ENCODE data around the gene INPP5A.

The INPP5A gene

DNA sequence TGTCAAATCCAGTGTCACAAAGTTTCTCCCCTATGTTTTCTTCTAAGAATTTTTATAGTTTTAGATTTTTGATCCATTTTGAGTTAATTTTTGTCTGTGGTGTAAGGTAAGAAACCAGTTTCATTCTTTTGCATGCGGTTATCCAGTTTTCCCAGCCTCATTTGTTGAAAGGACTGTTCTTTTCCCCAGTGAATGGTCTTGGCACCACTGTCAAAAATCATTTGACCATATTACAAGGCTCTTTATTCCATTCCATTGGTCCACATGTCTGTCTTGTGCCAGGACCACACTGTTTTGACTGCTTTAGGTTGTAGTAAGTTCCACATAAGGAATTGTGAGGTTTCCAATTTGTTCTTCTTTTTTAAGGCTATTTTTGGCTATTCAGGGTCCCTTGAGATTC lies 64.0 kb downstream of the INPP5A start:
- DNase-seq = no peak

DNA sequence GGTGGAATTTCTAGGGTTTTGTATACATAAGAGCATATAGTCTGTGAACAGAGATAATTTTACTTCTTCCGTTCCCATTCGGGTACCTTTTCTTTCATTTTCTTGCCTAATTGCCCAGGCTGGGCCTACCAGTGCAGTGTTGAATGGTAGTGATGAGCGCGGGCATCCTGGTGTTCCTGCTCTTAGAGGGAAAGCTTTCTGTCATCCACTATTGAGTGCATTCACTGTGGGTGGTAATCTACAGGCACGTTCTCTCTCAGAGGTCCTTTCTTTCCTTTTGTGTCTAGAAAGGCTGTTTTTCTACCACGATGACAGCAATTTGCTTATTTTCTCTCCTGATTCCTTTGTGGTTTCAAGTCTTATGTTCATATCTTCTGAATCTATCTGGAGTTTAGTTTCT lies 65.0 kb downstream of the INPP5A start:
- no peak for DNase-seq

DNA sequence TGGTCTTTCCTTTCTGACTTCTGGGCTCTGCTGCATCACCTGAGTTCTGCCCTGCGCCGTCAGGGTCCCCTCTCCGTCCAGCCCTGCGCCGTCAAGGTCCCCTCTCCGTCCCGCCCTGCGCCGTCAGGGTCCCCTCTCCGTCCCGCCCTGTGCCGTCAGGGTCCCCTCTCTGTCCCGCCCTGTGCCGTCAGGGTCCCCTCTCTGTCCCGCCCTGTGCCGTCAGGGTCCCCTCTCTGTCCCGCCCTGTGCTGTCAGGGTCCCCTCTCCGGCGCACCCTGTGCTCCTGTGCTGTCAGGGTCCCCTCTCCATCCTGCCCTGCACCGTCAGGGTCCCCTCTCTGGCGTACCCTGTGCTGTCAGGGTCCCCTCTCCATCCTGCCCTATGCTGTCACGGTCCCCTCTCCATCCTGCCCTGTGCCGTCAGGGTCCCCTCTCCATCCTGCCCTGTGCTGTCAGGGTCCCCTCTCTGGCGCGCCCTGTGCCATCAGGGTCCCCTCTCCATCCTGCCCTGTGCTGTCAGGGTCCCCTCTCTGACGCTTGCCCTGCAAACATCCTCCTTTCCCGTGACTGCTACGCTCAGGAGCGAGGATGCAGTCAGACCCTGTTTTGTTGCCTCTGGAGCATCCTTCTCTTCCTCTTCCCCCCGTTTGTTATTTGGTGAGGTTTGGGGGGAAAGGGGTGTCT lies 66.4 kb downstream of the INPP5A start:
- no peak for DNase-seq

DNA sequence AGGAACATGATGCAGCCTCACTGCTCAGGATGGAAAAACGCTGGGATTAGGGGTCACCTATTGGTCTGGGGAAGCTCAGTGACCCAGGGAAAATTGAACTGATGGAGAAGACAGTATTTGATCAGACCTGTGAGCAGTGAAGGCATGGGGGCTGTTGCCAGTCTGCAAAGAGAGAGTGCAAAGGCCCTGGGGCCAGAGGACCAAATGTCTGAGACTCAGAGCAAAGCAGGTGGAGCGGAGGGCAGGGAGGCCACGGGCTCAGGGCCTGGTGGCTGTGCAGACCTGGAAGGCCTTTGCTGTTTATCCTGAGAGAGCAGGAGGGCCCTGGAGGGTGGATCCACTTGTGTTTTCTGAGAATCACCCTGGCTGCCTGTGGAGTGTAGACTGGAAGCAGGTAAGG lies 67.1 kb downstream of the INPP5A start:
- no peak for DNase-seq

DNA sequence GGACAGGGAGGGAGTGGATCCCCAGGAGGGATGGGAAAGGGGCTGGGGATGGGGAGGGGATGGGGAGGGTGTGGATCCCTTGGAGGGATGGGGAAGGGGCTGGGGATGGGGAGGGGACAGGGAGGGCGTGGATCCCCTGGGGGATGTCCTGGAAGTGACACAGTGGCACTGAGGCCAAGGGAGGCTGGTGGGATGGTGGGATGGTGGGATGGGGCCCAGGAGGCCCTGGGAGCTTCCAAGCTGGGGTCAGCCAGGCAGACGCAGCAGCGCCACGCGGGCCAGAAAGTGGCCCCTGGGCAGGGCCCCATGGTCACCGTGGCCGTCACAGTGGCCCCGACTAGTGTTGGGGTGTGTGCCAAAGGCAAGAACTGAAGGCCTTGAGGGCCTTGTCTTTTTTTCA lies 67.8 kb downstream of the INPP5A start:
- DNase-seq = no peak

DNA sequence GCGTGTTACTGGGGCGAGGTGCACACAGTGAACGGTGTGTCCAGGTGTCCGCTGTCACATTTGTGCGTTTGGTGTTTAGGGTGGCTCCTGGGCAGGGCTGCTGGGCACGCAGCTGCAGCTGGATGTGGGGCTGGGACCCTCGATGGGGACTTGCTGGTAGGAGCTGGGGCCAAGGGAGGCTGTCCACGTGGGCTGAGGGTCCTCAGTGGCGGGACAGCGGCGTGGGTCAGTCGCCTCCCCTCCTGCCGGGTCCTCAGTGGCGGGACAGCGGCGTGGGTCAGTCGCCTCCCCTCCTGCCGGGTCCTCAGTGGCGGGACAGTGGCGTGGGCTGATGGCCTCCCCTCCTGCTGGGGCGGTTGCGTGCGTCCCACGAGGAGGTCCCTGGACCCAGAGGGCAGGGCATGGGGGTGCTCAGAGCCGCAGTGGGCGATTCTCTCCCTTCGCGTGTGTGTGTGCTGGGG lies 68.5 kb downstream of the INPP5A start:
- DNase-seq = no peak

DNA sequence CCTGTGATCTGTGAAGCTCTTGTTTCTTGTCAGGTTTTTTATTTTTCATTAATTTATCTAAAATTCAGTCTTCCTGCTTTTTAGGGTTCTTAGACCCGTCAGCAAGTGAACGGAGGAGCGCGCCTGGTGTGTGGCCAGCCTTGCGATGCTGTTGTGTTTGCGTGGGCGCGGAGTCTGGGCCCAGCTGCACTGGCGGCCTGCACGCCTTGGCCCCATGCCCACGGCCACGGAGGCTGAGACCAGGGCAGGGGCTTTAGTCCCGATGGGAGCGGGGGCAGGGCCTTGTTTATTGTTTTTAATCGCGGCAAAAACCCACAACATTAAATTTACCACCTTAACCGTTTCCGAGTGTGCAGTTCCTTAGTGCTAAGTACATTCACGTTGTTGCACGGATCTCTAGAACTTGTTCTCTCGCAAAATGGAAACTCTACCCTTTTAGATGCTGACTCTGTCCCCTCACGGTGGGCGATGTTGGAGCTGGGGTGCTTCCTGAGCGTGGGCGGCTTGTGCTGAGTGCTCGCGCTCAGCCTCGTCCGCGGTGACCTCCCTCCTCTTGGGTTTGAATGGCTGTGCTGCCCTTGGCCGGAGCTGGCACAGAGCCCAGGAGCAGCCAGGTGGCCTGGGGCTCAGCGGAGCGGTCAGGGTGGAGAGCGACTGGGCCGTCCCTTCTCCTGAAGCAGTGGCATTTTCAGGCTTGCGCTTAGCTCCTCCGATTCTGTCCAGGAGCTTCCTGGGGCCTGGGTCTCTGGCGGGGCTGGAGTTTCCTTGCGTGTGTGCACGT lies 69.1 kb downstream of the INPP5A start:
- no peak for DNase-seq

DNA sequence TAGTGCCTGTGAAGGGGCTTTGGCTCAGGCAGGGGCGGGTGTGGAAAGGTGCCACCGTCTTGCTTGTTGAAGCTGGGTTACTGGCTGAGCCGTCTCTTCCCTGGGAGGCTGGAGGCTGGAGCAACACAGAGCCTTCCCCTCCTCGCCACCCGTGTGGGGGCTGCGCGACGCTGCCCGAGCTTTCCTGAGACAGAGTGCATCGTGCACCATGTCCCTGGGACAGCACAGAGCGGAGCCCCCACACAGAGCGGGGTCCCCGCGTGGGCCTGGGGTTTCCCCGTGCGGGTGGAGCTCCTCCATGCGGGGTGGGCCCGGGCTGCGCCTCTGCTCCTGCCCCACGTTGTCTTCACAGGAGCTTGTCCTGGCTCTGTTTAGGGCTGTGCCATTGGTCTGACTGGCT lies 69.9 kb downstream of the INPP5A start:
- DNase-seq = no peak

DNA sequence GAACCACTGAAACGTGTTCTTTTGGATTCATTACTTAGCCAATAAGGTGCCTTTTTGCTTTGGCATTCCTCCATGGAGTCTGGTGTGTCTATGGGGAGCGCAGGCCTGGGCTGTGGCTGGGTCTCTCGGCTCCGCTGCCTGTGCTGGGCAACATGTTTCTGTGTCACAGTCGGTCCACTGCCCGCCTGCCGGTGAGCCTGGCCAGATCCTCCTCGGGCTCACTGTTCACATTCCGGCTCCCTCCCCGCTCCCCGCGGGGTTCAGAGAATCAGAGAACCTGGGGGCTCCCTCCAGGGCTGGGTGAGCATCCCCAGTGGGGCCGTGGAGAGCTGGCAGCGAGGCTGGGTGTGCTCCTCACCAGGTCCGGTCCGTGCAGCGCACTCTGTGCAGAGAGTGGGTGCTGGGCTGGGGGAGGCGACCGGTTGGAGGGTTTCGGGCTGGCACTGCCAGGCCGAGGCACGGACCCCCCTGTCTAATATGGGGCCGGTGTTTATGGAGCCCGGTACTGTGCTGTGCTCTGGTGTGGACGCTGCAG lies 70.4 kb downstream of the INPP5A start:
- DNase-seq = no peak

DNA sequence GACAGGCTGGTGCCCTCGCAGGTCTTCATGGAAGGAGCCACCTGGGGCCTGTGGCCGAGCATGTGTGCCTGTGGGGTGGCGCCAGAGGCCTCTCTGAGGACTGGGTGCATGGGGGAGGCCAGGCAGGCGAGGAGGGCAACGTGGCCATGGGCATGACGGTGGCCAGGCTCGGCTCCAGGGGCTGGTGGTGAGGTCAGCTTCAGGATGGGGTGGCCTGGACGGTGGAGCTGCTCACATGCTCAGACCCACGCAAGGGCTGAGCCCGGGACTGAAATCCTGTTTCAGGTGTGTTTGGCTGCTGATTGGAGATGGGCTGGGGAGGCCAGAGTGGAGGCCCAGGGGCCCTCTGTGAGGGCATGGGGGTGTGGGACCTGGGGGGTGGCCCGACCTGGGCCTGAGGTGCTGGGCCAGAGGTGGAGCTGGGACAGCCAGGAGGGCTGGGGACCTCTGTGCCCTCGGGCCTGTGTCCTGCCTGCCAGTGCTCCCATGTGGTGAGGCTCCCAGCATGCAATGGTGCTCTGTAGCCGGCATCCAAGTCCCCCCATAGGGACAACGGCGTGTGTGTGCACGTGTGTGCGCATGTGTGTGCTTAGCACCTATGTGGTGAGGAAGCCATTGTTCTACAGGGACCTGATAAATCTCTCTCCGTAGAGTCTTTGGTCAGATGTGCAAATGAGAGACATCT lies 71.1 kb downstream of the INPP5A start:
- no peak for DNase-seq

DNA sequence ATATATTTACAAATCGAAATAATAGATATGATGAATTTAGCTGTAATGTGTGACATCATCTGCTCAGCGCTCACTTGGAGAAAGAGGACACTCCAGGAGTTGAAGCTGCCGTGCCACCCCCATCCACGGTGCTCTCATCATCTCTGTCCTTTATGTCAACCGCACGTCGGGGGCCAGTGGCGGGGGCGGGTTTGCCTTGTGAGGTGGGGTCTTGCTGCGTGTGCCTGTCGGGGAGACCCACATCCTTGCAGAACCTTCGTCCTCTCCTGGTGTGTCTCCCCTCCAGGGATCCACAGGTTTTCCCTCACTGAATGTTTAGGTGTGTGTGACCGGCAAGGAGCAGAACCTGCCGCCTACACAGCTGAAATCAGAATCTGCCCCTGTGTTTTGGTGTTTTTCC lies 71.6 kb downstream of the INPP5A start:
- DNase-seq = no peak

DNA sequence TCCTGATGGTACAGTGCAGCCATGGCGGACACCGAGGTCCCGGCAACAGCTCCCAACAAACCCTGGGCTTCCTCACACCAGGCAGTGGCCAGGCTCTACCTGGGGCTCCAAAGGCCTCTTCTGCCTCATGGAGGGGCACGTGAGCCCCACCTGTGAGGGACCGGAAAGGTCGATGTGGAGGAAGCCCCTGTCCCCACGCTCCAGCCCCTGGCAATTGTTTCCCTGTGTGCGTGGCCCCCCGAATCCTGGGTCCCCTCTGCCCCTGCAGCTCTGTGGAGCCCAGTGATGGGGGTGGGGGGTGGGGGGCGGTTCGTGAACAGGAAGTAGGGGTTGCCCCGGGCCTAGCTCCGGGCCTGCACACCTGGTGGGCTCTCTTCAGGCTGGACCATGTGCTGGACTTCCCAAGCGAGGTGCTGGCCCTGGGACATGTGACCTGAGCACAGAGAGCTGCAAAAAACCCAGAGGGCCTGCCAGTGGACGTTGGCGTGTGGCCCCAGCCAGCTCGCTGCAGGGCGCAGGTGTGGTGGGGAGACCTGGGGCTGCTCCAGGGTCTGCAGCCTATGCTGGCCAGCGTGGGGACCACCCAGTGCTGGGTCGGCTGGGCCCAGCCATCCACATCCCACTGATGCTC lies 72.6 kb downstream of the INPP5A start:
- no peak for DNase-seq

DNA sequence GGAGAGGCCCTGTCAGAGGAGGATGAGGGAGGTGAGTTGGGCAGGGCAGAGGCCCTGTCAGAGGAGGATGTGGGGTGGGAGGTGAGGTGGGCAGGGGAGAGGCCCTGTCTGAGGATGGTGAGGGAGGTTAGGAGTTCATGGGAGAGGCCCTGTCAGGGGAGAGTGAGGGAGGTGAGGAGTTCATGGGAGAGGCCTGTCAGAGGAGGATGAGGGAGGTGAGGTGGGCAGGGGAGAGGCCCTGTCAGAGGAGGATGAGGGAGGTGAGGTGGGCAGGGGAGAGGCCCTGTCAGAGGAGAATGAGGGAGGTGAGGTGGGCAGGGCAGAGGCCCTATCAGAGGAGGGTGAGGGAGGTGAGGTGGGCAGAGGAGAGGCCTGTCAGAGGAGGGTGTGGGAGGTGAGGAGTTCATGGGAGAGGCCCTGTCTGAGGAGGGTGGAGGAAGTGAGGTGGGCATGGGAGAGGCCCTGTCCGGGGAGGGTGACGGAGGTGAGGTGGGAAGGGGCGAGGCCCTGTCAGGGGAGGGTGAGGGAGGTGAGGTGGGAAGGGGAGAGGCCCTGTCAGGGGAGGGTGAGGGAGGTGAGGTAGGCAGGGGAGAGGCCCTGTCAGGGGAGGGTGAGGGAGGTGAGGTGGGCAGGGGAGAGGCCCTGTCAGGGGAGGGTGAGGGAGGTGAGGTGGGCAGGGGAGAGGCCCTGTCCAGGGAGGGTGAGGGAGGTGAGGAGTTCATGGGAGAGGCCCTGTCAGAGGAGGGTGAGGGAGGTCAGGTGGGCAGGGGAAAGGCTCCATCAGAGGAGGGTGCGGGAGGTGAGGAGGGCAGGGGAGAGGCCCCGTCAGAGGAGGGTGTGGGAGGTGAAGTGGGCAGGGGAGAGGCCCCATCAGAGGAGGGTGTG lies 73.7 kb downstream of the INPP5A start:
- no peak for DNase-seq

DNA sequence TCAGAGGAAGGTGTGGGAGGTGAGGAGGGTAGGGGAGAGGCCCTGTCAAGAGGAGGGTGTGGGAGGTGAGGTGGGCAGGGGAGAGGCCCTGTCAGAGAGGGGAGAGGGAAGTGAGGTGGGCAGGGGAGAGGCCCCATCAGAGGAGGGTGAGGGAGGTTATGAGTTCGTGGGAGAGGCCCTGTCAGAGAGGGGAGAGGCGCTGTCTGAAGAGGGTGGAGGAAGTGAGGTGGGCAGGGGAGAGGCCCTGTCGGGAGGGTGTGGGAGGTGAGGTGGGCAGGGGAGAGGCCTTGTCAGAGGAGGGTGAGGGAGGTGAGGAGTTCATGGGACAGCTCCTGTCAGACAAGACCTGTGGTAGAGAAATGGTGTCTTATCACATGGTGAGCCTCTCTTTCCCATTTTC lies 74.4 kb downstream of the INPP5A start:
- DNase-seq = no peak

DNA sequence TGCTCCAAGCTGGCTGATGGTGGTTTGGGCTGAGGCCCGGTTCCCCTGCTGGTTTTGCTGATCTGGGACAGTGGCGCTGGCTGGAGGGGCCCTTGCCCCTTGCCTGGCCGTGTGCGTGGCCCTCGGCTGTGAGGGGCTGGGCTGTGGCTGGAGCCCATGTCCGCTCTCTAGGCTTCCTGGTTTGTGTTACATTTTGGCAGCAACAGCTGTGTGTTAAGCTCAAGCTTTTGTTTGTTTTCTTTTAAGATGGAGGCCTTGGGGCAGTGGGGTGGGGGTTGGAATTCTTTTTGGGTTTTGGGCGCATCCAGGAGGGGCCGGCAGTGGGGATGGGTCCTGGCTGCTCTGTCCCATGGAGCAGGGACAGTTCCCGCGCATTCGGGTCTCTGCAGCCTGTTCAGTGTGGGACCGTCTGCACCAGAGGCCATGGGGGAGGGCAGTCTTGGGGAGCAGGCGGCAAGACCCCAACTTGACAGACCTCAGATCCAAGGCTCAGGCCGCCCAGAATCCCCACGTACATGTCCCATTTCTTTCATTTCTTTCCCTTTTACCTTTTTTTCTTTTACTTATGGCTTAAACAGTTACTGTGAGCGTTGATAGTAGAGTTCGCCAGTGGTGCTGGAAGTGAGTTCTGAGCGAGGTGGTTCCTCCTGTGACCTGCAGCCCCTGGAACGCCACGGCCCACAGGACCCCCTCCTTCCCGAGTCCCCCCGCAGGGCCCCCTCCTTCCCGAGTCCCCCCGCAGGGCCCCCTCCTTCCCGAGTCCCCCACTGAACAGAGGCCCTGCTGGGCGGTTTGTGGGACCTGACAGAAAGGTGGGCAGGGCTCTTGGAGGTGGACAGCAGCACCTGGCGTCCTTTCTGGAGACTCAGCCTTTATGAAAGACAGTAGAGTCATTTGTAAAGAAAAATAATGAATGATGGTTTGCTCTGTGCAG lies 75.3 kb downstream of the INPP5A start:
- DNase-seq = no peak

DNA sequence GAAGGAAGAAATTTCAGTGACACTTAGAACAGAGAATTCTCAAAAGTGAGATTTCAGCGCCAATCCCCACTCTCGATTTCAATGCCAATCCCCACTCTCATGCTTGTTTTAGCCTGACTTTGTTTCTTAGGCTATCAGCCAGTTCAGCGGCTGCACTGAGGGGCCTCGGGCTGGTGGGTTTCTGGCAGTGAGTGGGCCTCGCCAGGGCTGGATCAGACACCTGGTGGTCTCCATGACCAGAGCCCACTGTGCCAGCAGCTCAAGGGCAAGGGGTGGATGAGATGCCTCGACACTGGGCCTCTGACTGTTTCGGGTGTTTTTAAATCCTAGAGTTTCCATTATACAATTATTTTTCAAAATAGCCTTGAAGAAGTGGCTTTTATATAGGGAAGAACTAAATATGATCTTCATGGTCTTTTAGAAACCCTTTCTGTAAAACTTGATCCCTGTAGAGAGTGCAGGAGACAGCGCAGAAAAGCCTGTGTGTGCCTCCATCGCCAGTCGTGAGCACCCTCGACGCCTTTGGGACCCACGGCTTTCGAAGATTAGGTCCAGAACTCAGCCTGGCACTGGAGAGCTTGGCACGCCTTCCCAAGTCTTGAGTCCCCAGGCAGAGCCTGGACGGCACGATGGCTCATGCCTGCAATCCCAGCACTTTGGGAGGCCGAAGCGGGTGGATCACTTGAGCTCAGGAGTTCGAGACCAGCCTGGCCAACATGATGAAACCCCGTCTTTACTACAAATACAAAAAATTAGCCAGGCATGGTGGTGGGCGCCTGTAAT lies 76.2 kb downstream of the INPP5A start:
- no peak for DNase-seq

DNA sequence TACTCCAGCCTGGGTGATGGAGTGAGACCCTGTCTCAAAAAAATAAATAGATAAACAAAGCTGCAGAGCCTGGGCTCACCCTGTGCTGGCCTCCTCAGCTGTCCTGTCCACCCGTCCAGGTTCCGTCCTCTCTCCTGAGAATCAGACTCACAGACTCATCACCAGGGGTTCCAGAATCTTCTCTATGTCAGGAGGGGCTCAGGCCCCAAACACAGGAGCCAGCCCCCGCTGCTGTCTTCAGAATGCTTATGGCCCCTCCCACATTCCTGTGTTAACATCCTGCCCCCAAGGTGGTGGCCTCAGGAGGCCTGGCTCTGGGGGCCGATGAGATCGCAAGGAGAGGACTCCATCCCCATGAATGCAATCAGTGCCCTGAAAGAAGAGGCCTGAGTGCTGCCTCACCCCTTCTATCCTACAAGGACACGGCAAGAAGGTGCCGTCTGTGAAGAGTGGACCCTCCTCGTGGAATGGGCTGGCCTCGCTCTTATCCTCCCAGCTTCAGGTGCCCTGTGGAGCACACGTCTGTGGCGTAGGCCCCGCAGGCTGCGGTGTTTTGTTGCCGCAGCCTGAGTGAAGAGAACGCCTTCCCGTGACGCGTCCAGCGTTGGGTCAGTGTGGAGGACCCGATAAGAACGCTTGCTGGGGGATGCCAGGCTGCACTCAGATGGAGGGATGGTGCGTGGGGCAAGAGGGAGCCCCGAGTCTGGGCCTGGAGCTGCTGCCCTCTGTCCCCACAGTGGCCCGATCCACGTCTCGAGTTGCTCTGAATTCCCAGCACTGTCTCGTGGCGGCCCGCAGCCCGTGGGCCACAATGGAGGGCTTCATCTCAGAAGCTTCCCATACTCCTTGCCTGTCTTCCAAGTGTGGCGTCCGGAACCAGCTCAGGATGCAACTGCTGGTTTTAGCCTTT lies 77.1 kb downstream of the INPP5A start:
- DNase-seq = no peak

DNA sequence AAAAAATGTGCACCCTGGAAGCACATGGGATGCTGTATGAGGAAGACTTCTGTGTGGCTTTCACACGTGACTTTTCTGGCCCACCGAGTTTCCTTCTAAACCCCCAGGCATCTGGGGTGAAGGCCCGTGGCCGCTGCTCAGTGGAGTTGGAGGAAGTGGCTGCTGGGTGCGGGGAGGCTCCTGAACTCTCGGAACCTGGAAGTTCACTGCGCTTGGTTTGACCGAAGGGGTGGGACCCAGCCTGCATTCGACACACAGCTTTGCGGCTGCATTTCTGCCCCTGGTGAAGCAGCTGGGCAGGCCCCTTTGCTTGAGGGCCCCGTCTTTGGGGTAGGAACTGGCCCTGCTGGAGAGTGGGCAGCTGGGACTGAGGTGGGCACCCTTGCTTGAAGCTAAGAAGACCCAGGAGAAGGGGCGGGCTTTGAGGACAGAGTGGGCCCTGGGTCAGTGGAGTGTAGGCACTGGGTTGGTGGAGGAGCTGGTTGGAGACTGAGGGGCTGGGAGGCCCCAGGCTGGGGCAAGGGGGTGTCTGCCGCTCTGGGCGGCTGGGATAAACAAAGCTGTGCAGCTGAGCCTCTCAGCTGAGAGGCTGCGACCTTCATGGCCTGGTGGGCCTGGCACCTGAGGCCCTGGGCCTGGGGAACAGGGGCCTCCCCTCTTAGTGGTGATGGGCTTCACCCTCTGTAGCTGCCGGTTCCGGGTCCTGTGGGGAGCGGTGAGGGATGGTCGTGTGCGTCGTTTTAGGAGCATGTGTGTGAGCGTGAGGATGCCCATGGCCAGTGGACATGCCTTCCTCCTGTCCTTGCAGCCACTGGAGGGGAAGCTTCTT lies 78.0 kb downstream of the INPP5A start:
- DNase-seq = no peak
